BE2C (cell line): ENCODE results near the gene ING3.

Experiments used
- DNase-seq: peaks from one replicate; pipeline ENCODE4 v3.0.0-alpha.2; 2020
- H3K27me3 ChIP-seq: fragments of 250-450 bp; sonication (Bioruptor Pico); 2 replicates; pipeline ENCODE4 v1.5.1; 2020; ENCODE audit warnings: mild to moderate bottlenecking
- H3K36me3 ChIP-seq: fragments of 250-450 bp; sonication (Bioruptor Pico); 2 replicates; pipeline ENCODE4 v1.5.1; 2020; ENCODE audit warnings: mild to moderate bottlenecking
- H3K4me1 ChIP-seq: fragments of 250-450 bp; sonication (Bioruptor Pico); 2 replicates; pipeline ENCODE4 v1.5.1; 2020
- H3K4me3 ChIP-seq: 2 replicates; pipeline ENCODE4 v1.5.1; 2011; ENCODE audit warnings: low read depth, low read length
- H3K9me3 ChIP-seq: fragments of 250-450 bp; sonication (Bioruptor Pico); 2 replicates; pipeline ENCODE4 v1.5.1; 2020
- TF ChIP-seq, protein P1 (sequence below): IDR thresholded peaks from 2 replicates; pipeline ENCODE4 v1.5.1; 2012; ENCODE audit warnings: mild to moderate bottlenecking, low read depth, low read length

Gene ING3

DNA sequence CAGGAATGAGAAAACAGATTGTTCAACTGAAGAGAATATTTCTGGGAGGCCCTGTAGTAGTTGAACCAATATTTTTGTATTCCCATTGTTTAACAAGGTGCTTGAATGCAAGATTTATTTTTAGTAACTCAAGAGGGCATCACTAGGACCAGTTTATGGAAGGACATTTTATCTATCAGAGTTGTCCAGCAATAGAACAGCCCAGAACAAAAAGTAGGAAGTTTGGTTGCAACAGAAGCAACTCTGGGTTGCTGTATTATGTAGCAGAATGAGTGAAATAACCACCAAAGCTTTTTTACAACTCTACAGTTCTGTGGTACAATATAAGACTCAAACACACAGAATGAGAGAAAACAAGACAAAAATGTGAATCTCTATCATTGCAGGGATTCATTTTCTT lies 72.6 kb downstream of the ING3 start:
- H3K4me1 ChIP-seq: no peaks in the 10 kb centered on the region
- no peak for DNase-seq
- peaks cover 5% of the 10 kb centered on the region for H3K27me3 ChIP-seq
- no peaks in the 10 kb centered on the region for H3K9me3 ChIP-seq
- H3K36me3 ChIP-seq: no peaks in the 10 kb centered on the region
- no peak overlapping the region for H3K4me3 ChIP-seq
- TF ChIP-seq, protein P1, sequence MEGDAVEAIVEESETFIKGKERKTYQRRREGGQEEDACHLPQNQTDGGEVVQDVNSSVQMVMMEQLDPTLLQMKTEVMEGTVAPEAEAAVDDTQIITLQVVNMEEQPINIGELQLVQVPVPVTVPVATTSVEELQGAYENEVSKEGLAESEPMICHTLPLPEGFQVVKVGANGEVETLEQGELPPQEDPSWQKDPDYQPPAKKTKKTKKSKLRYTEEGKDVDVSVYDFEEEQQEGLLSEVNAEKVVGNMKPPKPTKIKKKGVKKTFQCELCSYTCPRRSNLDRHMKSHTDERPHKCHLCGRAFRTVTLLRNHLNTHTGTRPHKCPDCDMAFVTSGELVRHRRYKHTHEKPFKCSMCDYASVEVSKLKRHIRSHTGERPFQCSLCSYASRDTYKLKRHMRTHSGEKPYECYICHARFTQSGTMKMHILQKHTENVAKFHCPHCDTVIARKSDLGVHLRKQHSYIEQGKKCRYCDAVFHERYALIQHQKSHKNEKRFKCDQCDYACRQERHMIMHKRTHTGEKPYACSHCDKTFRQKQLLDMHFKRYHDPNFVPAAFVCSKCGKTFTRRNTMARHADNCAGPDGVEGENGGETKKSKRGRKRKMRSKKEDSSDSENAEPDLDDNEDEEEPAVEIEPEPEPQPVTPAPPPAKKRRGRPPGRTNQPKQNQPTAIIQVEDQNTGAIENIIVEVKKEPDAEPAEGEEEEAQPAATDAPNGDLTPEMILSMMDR: no peak

DNA sequence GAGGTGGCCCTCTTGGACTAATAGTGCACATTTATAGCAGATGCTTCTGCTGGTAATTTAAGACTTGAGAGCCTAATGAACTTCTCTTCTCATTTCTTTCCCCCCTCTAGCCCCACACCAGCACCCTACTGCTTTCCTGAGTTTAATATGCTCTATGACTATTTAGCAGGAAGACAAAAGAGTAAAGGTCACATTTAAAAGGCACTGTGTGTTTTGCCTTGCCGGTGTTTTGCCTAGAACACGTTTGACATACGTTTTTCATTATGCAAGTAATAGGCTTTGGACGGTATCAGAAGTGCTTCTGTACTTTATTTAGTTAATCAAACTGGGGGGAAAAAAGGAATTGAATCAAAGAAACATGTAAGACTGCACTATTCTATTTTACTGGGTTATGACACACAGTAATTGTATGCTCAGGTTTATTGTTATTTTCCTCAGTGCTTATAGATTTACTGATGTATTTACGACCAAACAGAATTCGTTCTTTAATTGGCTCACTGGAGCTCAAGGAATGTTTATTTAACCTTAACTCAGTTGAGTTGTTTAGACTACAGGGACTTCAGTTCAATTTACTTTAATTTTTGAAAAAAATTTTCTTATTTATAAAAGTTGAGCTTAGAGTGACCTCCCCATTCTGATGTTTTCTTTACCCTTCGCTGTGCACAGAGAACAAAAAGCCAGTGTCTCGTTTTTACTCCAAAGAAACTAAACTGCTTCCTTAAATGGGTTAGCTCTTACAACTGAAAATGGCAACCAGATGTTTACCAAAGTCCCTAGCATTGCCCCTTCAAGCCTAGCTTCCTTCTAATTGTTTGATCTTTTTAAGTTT lies 73.3 kb downstream of the ING3 start:
- Histone ChIP-seq H3K4me1 (no peaks in the 10 kb centered on the region), H3K9me3 (no peaks in the 10 kb centered on the region), H3K36me3 (no peaks in the 10 kb centered on the region), H3K27me3 (peaks cover 5% of the 10 kb centered on the region), H3K4me3 (no peak overlapping the region)
- TF ChIP-seq, protein P1: no peak
- DNase-seq: no peak

DNA sequence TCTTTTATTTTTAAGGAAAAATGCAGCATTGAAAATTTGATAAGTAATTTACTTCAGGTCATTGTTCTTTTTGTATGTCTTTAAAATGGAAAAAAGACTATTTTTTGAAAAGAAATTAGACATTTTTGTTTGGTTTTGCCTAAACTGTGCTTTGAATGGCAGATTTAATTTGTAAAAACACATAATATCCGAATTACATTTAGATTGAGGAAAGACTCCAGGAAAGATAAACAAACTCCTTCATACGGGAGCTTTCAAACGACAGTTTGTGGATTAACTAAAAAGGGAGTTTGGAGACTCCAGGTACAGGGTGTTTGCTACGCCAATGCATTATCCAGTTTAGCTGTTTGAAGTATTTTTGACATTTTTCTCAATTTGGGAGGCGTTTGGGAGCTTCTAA lies 74.0 kb downstream of the ING3 start:
- TF ChIP-seq, protein P1: no peak
- DNase-seq: no peak
- peaks cover 5% of the 10 kb centered on the region for H3K27me3 ChIP-seq
- H3K36me3 ChIP-seq: no peaks in the 10 kb centered on the region
- H3K9me3 ChIP-seq: no peaks in the 10 kb centered on the region
- no peaks in the 10 kb centered on the region for H3K4me1 ChIP-seq
- H3K4me3 ChIP-seq: no peak overlapping the region

DNA sequence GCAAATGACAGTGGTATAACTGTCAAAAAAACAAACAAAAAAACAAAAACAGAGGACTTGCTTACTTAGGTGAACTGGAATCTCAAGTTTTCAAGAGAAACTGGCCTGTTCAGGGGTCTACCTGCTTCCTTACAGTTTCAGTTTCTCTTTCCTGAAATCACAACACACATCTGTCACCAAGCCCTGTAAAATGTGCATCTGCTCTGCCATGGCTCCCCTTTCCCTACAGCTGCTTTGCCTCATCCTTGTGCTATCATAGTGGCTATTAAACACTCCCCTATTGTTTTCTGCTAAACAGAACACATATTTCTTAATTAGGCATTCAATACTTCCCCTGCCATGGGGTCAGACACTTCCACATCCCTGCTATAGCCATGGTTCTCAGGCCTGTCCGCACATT lies 75.6 kb downstream of the ING3 start:
- H3K4me1 ChIP-seq: no peaks in the 10 kb centered on the region
- H3K4me3 ChIP-seq: no peak overlapping the region
- DNase-seq: no peak
- peaks cover 5% of the 10 kb centered on the region for H3K27me3 ChIP-seq
- no peaks in the 10 kb centered on the region for H3K9me3 ChIP-seq
- TF ChIP-seq, protein P1: no peak
- H3K36me3 ChIP-seq: no peaks in the 10 kb centered on the region

DNA sequence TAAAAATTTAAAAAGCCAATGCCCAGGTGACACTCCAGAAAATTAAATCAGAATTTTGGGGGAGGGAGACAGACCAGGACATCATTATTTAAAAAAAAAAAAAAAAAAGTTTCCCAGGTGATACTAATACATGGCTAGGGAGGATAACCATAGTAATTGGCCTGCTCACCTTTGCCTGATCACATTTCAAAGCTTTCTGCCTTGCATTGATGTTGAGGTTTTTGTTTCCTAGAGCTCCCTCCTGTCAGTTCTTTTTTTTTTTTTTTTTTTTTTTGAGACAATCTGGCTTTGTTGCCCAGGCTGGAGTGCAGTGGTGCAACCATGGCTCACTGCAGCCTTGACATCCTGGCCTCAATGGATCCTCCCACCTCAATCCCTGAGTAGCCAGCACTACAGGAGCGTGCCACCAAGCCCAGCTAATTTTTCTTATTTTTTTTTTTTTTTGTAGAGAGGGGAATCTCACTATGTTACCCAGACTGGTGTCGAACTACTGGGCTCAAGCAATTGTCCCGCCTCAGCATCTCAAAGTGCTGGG lies 76.1 kb downstream of the ING3 start:
- Histone ChIP-seq H3K36me3 (no peaks in the 10 kb centered on the region), H3K27me3 (peaks cover 5% of the 10 kb centered on the region), H3K4me3 (no peak overlapping the region), H3K4me1 (no peaks in the 10 kb centered on the region), H3K9me3 (no peaks in the 10 kb centered on the region)
- no peak for DNase-seq
- TF ChIP-seq, protein P1: no peak
